Suprapubic skin (tissue), 4 donors: ENCODE measurements around the gene CADPS. TPM values are rescaled to one million over a fixed set of nuclear protein-coding genes. Genes with fewer than 3 reads are reported as not detected.

Source experiments
- DNase-seq, 2 donors: peaks; one replicate each; pipeline ENCODE4 v3.0.0-alpha.2; 2019; ENCODE audit warnings: low spot score in 2 of 2
- H3K27ac ChIP-seq: fragments of 200-600 bp; sonication (generic); one replicate; pipeline ENCODE4 v1.5.1; 2019
- H3K27me3 ChIP-seq: fragments of 200-600 bp; sonication (generic); one replicate; pipeline ENCODE4 v1.5.1; 2019
- H3K36me3 ChIP-seq: fragments of 200-600 bp; sonication (generic); one replicate; pipeline ENCODE4 v1.5.1; 2019
- H3K4me1 ChIP-seq: fragments of 200-600 bp; sonication (generic); one replicate; pipeline ENCODE4 v1.5.1; 2019
- H3K4me3 ChIP-seq: fragments of 200-600 bp; sonication (generic); one replicate; pipeline ENCODE4 v1.5.1; 2019; ENCODE audit warnings: mild to moderate bottlenecking
- H3K9me3 ChIP-seq: fragments of 200-600 bp; sonication (generic); one replicate; pipeline ENCODE4 v1.5.1; 2019
- CTCF ChIP-seq, 2 donors: fragments of 200-600 bp in 1 of 2; fragments of 450-650 bp in 1 of 2; sonication (generic) in 1 of 2; IDR thresholded peaks; one replicate each; pipeline ENCODE4 v1.5.1; 2016 to 2019; ENCODE audit warnings: antibody characterized with exemption in 2 of 2, mild to moderate bottlenecking in 1 of 2, moderate library complexity in 1 of 2
- EP300 ChIP-seq: sonication (generic); formaldehyde crosslinking; IDR thresholded peaks from one replicate; pipeline ENCODE4 v1.6.1; 2017; ENCODE audit warnings: antibody characterized with exemption
- POLR2A ChIP-seq, 2 donors: fragments of 450-650 bp; IDR thresholded peaks; one replicate each; pipeline ENCODE4 v1.6.1; 2017; ENCODE audit warnings: antibody characterized with exemption in 2 of 2, mild to moderate bottlenecking in 2 of 2, moderate library complexity in 2 of 2
- POLR2AphosphoS5 ChIP-seq, 3 donors: sonication (generic); formaldehyde crosslinking; IDR thresholded peaks; one replicate each; pipeline ENCODE4 v1.6.1; 2017; ENCODE audit warnings: antibody characterized with exemption in 3 of 3
- WGBS: methylation state at CpG from one replicate; pipeline ENCODE4 v1.1.5; 2018; 5-methylcytosine and 5-hydroxymethylcytosine counted together
- total RNA-seq, 4 donors: library from RNA; depleted of rRNA; stranded (reverse); fragments of >200 nt; gene quantifications; one replicate each; pipeline ENCODE4 v1.1.0, GENCODE V29; 2016

The CADPS gene
- total RNA-seq, 4 donors from 2014 or later = 0.57 to 3.8 (median 3.0) TPM

- WGBS = 89% methylated on average over 1 of the region's 1 CpG
These were observed 199.7 kb downstream of the CADPS start for GRCh38 chr3:62675492-62675891.

GRCh38 chr3:62672988-62673313 lies 202.3 kb downstream of the CADPS start:
- Histone ChIP-seq H3K27me3 (no peaks in the 10 kb centered on the region), H3K4me3 (no peak overlapping the region), H3K9me3 (no peaks in the 10 kb centered on the region), H3K27ac (no peak overlapping the region), H3K36me3 (no peaks in the 10 kb centered on the region), H3K4me1 (no peaks in the 10 kb centered on the region)
- no peak for TF ChIP-seq POLR2A (IDR thresholded peaks at IDR 0.05)
- no peak for TF ChIP-seq CTCF (IDR thresholded peaks at IDR 0.05)
- no peak for TF ChIP-seq EP300
- TF ChIP-seq POLR2AphosphoS5 (IDR thresholded peaks at IDR 0.05) = no peak
- DNase-seq = no peak

More at GRCh38 chr3:62675492-62675891, 199.7 kb downstream of the CADPS start:
- Histone ChIP-seq H3K4me3 (no peak overlapping the region), H3K27me3 (no peaks in the 10 kb centered on the region), H3K27ac (no peak overlapping the region), H3K4me1 (no peaks in the 10 kb centered on the region), H3K9me3 (no peaks in the 10 kb centered on the region), H3K36me3 (no peaks in the 10 kb centered on the region)
- no peak for DNase-seq
- no peak for TF ChIP-seq POLR2AphosphoS5 (IDR thresholded peaks at IDR 0.05)
- TF ChIP-seq CTCF (IDR thresholded peaks at IDR 0.05) = no peak
- no peak for TF ChIP-seq EP300
- no peak for TF ChIP-seq POLR2A (IDR thresholded peaks at IDR 0.05)

GRCh38 chr3:62672270-62672987 lies 202.8 kb downstream of the CADPS start:
- H3K4me1 ChIP-seq = no peaks in the 10 kb centered on the region
- no peak for DNase-seq
- H3K27me3 ChIP-seq = no peaks in the 10 kb centered on the region
- H3K9me3 ChIP-seq = no peaks in the 10 kb centered on the region
- 79% methylated on average over 10 of the region's 10 CpGs for WGBS
- no peak overlapping the region for H3K4me3 ChIP-seq
- H3K27ac ChIP-seq = no peak overlapping the region
- no peaks in the 10 kb centered on the region for H3K36me3 ChIP-seq
- TF ChIP-seq POLR2A (IDR thresholded peaks at IDR 0.05) (no peak), CTCF (IDR thresholded peaks at IDR 0.05) (no peak), POLR2AphosphoS5 (IDR thresholded peaks at IDR 0.05) (no peak), EP300 (no peak)

GRCh38 chr3:62670351-62670750 lies 204.9 kb downstream of the CADPS start:
- no peak for DNase-seq
- Histone ChIP-seq H3K4me3 (no peak overlapping the region), H3K27ac (no peak overlapping the region), H3K27me3 (no peaks in the 10 kb centered on the region), H3K9me3 (no peaks in the 10 kb centered on the region), H3K36me3 (no peaks in the 10 kb centered on the region), H3K4me1 (no peaks in the 10 kb centered on the region)
- TF ChIP-seq POLR2A (IDR thresholded peaks at IDR 0.05) = no peak
- no peak for TF ChIP-seq EP300

GRCh38 chr3:62669161-62669560 lies 206.1 kb downstream of the CADPS start:
- TF ChIP-seq POLR2AphosphoS5 (IDR thresholded peaks at IDR 0.05) = no peak
- TF ChIP-seq POLR2A (IDR thresholded peaks at IDR 0.05) = no peak
- TF ChIP-seq CTCF (IDR thresholded peaks at IDR 0.05) = no peak
- no peak for TF ChIP-seq EP300
- Histone ChIP-seq H3K9me3 (no peaks in the 10 kb centered on the region), H3K27me3 (no peaks in the 10 kb centered on the region), H3K4me3 (no peak overlapping the region), H3K27ac (no peak overlapping the region), H3K36me3 (no peaks in the 10 kb centered on the region), H3K4me1 (no peaks in the 10 kb centered on the region)
- no peak for DNase-seq
- WGBS = 94% methylated on average over 1 of the region's 1 CpG

- H3K36me3 ChIP-seq = no peaks in the 10 kb centered on the region
- no peak for DNase-seq
- TF ChIP-seq POLR2A (IDR thresholded peaks at IDR 0.05) = no peak
- TF ChIP-seq CTCF (IDR thresholded peaks at IDR 0.05) = no peak
- TF ChIP-seq POLR2AphosphoS5 (IDR thresholded peaks at IDR 0.05) = no peak
- no peak for TF ChIP-seq EP300
- no peak overlapping the region for H3K4me3 ChIP-seq
- no peaks in the 10 kb centered on the region for H3K27me3 ChIP-seq
- H3K4me1 ChIP-seq = no peaks in the 10 kb centered on the region
- no peaks in the 10 kb centered on the region for H3K9me3 ChIP-seq
- H3K27ac ChIP-seq = no peak overlapping the region
- 77% methylated on average over 5 of the region's 5 CpGs for whole genome bisulfite sequencing
These were observed 207.5 kb downstream of the CADPS start for GRCh38 chr3:62667714-62668113.
